GM23338 (cell line): ENCODE results near the gene PRPSAP2. TPM values are rescaled to one million over a fixed set of nuclear protein-coding genes. Genes with fewer than 3 reads are reported as not detected.
A peak's percentile ranks its signal among the peaks of the same experiment; 100 is the strongest.

Source experiments
- ATAC-seq: fragments of 200-7000 bp; cut with Tn5 transposase; 3 replicates; pipeline ENCODE4 v1.9.1; 2020
- DNase-seq: peaks from one replicate; pipeline ENCODE4 v3.0.0-alpha.2; 2015; ENCODE audit warnings: low spot score
- H2AFZ ChIP-seq: fragments of 200-600 bp; sonication (generic); 2 replicates; pipeline ENCODE4 v1.8.0; 2016; ENCODE audit warnings: antibody characterized with exemption, mild to moderate bottlenecking, moderate library complexity
- H3F3A ChIP-seq: fragments of 200-600 bp; sonication (generic); replicated peaks from 2 replicates; pipeline ENCODE4 v1.8.0; 2017; ENCODE audit warnings: antibody characterized with exemption, mixed run types, low read depth
- H3K27ac ChIP-seq: fragments of 200-600 bp; sonication (generic); 2 replicates; pipeline ENCODE4 v1.6.1; 2016; ENCODE audit warnings: low read depth
- H3K27me3 ChIP-seq: fragments of 200-600 bp; sonication (generic); 2 replicates; pipeline ENCODE4 v1.8.0; 2016; ENCODE audit warnings: mild to moderate bottlenecking, mixed run types, moderate library complexity; ENCODE audit not compliant: insufficient read depth
- H3K36me3 ChIP-seq: fragments of 200-600 bp; sonication (generic); 2 replicates; pipeline ENCODE4 v1.8.0; 2016; ENCODE audit warnings: mild to moderate bottlenecking; ENCODE audit not compliant: insufficient read depth
- H3K4me1 ChIP-seq: fragments of 200-600 bp; sonication (generic); 2 replicates; pipeline ENCODE4 v1.8.0; 2016; ENCODE audit warnings: mild to moderate bottlenecking, moderate library complexity; ENCODE audit not compliant: insufficient read depth
- H3K4me2 ChIP-seq: fragments of 200-600 bp; sonication (generic); 2 replicates; pipeline ENCODE4 v1.7.1; 2017; ENCODE audit warnings: mixed run types
- H3K4me3 ChIP-seq: fragments of 200-600 bp; sonication (generic); 2 replicates; pipeline ENCODE4 v1.6.1; 2016; ENCODE audit warnings: mixed run types
- H3K79me2 ChIP-seq: fragments of 200-600 bp; sonication (generic); replicated peaks from 2 replicates; pipeline ENCODE4 v1.8.0; 2017; ENCODE audit warnings: mild to moderate bottlenecking; ENCODE audit not compliant: insufficient read depth
- H3K9me2 ChIP-seq: fragments of 200-600 bp; sonication (generic); 2 replicates; pipeline ENCODE4 v1.8.0; 2017; ENCODE audit not compliant: insufficient read depth
- H4K20me1 ChIP-seq: fragments of 200-600 bp; sonication (generic); replicated peaks from 2 replicates; pipeline ENCODE4 v1.8.0; 2017; ENCODE audit warnings: mild to moderate bottlenecking; ENCODE audit not compliant: insufficient read depth
- H3K27ac Mint-ChIP-seq: 2 replicates; pipeline ENCODE4 v1.8.0; 2020; ENCODE audit warnings: inconsistent platforms, mild to moderate bottlenecking, moderate library complexity, mixed read lengths
- H3K27me3 Mint-ChIP-seq: 3 replicates; pipeline ENCODE4 v1.8.0; 2022; ENCODE audit warnings: low read depth, mild to moderate bottlenecking, moderate library complexity, mixed read lengths, inconsistent platforms; ENCODE audit not compliant: insufficient read depth, poor library complexity
- H3K36me3 Mint-ChIP-seq: 3 replicates; pipeline ENCODE4 v1.8.0; 2021; ENCODE audit warnings: low read depth, mild to moderate bottlenecking, inconsistent platforms, moderate library complexity, mixed read lengths
- H3K4me1 Mint-ChIP-seq: 3 replicates; pipeline ENCODE4 v1.8.0; 2020; ENCODE audit warnings: mild to moderate bottlenecking, inconsistent platforms, mixed read lengths
- H3K4me3 Mint-ChIP-seq: 3 replicates; pipeline ENCODE4 v1.8.0; 2021; ENCODE audit warnings: moderate library complexity, mild to moderate bottlenecking, inconsistent platforms, mixed read lengths
- H3K9me3 Mint-ChIP-seq: 3 replicates; pipeline ENCODE4 v1.8.0; 2020; ENCODE audit warnings: moderate library complexity, mild to moderate bottlenecking, inconsistent platforms, mixed read lengths
- CREB1 ChIP-seq: fragments of 250-450 bp; sonication (Bioruptor Pico); IDR thresholded peaks from 2 replicates; pipeline ENCODE4 v1.5.0; 2020; ENCODE audit warnings: low read depth, mild to moderate bottlenecking, moderate library complexity
- ETS1 ChIP-seq: IDR thresholded peaks from 2 replicates; pipeline ENCODE4 v1.6.1; 2016; ENCODE audit warnings: antibody characterized with exemption
- EZH2 ChIP-seq: fragments of 200-600 bp; sonication (generic); IDR thresholded peaks from one replicate; pipeline ENCODE4 v1.8.0; 2017; ENCODE audit warnings: antibody characterized with exemption, mild to moderate bottlenecking, low read depth; ENCODE audit not compliant: unreplicated experiment
- EZH2phosphoT487 ChIP-seq: fragments of 200-600 bp; sonication (generic); IDR thresholded peaks from one replicate; pipeline ENCODE4 v1.8.1; 2018; ENCODE audit warnings: antibody characterized with exemption; ENCODE audit not compliant: unreplicated experiment
- JUNB ChIP-seq: IDR thresholded peaks from one replicate; pipeline ENCODE4 v1.6.1; 2016; ENCODE audit warnings: antibody characterized with exemption; ENCODE audit not compliant: unreplicated experiment
- NANOG ChIP-seq: IDR thresholded peaks from 2 replicates; pipeline ENCODE4 v1.6.1; 2016; ENCODE audit warnings: antibody characterized with exemption, borderline replicate concordance
- POLR2AphosphoS5 ChIP-seq: IDR thresholded peaks from 2 replicates; pipeline ENCODE4 v1.6.1; 2016; ENCODE audit warnings: antibody characterized with exemption, low read depth
- STAT1 ChIP-seq: IDR thresholded peaks from one replicate; pipeline ENCODE4 v1.6.1; 2016; ENCODE audit warnings: antibody characterized with exemption; ENCODE audit not compliant: unreplicated experiment
- ZNF114 ChIP-seq: fragments of 250-450 bp; sonication (Bioruptor Pico); IDR thresholded peaks from 2 replicates; pipeline ENCODE4 v1.5.0; 2020; ENCODE audit warnings: mild to moderate bottlenecking, moderate library complexity
- ZNF331 ChIP-seq: fragments of 250-450 bp; sonication (Bioruptor Pico); IDR thresholded peaks from 2 replicates; pipeline ENCODE4 v1.5.0; 2020; ENCODE audit warnings: low read depth, mild to moderate bottlenecking, moderate library complexity
- ZNF462 ChIP-seq: fragments of 250-450 bp; sonication (Bioruptor Pico); IDR thresholded peaks from 2 replicates; pipeline ENCODE4 v1.5.0; 2020; ENCODE audit warnings: mild to moderate bottlenecking, moderate library complexity
- polyA plus RNA-seq: library from polyadenylated mRNA; unstranded; fragments of >200 nt; fragmentation: Nextera tagmentation; extraction: Ambion mirVana; gene quantifications from 2 replicates; pipeline ENCODE4 v1.2.1, GENCODE V29; 2016
- total RNA-seq: library from RNA; depleted of rRNA; stranded (reverse); fragments of >200 nt; shearing (Covaris generic); gene quantifications from 2 replicates; pipeline ENCODE4 v1.2.3, GENCODE V29; 2014
- TF ChIP-seq, protein P1 (sequence below), 2 experiments: fragments of 200-600 bp in 1 of 2; sonication (generic) in 1 of 2; conservative IDR thresholded peaks; 2 replicates each; pipeline versions ENCODE4 v1.5.1 to v1.6.1; 2016 to 2017; ENCODE audit warnings: antibody characterized with exemption in 2 of 2, low read depth in 2 of 2, mild to moderate bottlenecking in 2 of 2, moderate library complexity in 1 of 2
- TF ChIP-seq, protein P2 (sequence below): IDR thresholded peaks from one replicate; pipeline ENCODE4 v1.6.1; 2018; ENCODE audit warnings: antibody characterized with exemption; ENCODE audit not compliant: unreplicated experiment

PRPSAP2 gene
- total and polyA plus RNA-seq, 2 experiments from 2014 or later: 34.6 to 54.4 TPM

DNA sequence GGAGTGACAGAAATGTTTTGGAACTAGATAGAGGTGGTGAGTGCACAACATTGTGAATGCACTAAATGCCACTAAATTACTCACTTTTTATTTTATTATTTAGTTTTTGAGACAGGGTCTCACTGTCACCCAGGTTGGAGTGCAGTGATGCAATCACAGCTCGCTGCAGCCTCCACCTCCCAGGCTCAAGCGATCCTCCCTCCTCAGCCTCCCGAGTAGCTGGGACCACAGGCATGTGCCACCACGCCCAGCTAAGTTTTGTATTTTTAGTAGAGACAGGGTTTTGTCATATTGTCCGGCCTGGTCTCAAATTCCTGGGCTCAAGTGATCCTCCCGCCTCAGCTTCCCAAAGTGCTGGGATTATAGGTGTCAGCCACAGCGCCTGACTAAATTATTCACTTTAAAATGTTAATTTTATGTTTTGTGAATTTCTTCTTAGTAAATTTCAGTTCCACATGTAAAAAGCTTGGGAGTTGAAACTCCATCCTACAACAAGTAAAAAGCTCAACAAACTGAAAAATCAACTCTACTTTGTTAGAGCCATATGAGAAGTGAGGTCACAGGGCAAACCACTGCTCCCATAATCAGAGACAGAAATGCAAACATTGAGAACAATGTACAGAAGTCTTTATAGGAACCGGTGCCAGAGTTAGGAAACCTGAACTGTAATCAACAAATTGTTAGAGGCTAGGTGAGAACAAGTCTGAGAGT lies 80.2 kb downstream of the PRPSAP2 start:
- no peak overlapping the region for H3K27ac Mint-ChIP-seq
- H3K27ac ChIP-seq: no peak overlapping the region
- peak overlapping the region; percentile 72 for H2AFZ ChIP-seq
- no peaks in the 10 kb centered on the region for H3K9me3 Mint-ChIP-seq
- no peaks in the 10 kb centered on the region for H3K36me3 ChIP-seq
- H3K27me3 Mint-ChIP-seq: peaks cover 2% of the 10 kb centered on the region
- H3K4me3 ChIP-seq: no peak overlapping the region
- H3K4me3 Mint-ChIP-seq: no peak overlapping the region
- H3K27me3 ChIP-seq: no peaks in the 10 kb centered on the region
- H3K36me3 Mint-ChIP-seq: no peaks in the 10 kb centered on the region
- H3K79me2 ChIP-seq: no peaks in the 10 kb centered on the region
- no peak overlapping the region for H3K4me2 ChIP-seq
- no peak for ATAC-seq
- no peaks in the 10 kb centered on the region for H3K4me1 ChIP-seq
- H3F3A ChIP-seq: no peaks in the 10 kb centered on the region
- no peaks in the 10 kb centered on the region for H3K9me2 ChIP-seq
- H4K20me1 ChIP-seq: no peaks in the 10 kb centered on the region
- TF ChIP-seq STAT1 (no peak), JUNB (no peak), ZNF331 (CRISPR knock-in tag) (no peak), POLR2AphosphoS5 (no peak), EZH2 (no peak), NANOG (no peak), CREB1 (no peak), ZNF114 (CRISPR knock-in tag) (no peak), ETS1 (no peak), ZNF462 (CRISPR knock-in tag) (no peak), EZH2phosphoT487 (no peak)
- TF ChIP-seq, protein P1, sequence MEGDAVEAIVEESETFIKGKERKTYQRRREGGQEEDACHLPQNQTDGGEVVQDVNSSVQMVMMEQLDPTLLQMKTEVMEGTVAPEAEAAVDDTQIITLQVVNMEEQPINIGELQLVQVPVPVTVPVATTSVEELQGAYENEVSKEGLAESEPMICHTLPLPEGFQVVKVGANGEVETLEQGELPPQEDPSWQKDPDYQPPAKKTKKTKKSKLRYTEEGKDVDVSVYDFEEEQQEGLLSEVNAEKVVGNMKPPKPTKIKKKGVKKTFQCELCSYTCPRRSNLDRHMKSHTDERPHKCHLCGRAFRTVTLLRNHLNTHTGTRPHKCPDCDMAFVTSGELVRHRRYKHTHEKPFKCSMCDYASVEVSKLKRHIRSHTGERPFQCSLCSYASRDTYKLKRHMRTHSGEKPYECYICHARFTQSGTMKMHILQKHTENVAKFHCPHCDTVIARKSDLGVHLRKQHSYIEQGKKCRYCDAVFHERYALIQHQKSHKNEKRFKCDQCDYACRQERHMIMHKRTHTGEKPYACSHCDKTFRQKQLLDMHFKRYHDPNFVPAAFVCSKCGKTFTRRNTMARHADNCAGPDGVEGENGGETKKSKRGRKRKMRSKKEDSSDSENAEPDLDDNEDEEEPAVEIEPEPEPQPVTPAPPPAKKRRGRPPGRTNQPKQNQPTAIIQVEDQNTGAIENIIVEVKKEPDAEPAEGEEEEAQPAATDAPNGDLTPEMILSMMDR (conservative IDR thresholded peaks at IDR 0.05; ENCODE audit: low read depth in 2 of 2): no peak
- TF ChIP-seq, protein P2, sequence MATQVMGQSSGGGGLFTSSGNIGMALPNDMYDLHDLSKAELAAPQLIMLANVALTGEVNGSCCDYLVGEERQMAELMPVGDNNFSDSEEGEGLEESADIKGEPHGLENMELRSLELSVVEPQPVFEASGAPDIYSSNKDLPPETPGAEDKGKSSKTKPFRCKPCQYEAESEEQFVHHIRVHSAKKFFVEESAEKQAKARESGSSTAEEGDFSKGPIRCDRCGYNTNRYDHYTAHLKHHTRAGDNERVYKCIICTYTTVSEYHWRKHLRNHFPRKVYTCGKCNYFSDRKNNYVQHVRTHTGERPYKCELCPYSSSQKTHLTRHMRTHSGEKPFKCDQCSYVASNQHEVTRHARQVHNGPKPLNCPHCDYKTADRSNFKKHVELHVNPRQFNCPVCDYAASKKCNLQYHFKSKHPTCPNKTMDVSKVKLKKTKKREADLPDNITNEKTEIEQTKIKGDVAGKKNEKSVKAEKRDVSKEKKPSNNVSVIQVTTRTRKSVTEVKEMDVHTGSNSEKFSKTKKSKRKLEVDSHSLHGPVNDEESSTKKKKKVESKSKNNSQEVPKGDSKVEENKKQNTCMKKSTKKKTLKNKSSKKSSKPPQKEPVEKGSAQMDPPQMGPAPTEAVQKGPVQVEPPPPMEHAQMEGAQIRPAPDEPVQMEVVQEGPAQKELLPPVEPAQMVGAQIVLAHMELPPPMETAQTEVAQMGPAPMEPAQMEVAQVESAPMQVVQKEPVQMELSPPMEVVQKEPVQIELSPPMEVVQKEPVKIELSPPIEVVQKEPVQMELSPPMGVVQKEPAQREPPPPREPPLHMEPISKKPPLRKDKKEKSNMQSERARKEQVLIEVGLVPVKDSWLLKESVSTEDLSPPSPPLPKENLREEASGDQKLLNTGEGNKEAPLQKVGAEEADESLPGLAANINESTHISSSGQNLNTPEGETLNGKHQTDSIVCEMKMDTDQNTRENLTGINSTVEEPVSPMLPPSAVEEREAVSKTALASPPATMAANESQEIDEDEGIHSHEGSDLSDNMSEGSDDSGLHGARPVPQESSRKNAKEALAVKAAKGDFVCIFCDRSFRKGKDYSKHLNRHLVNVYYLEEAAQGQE: no peak
- H3K4me1 Mint-ChIP-seq: no peaks in the 10 kb centered on the region
- DNase-seq: no peak
